Measurements from ENCODE around the gene DISC1. TPM values are rescaled to one million over a fixed set of nuclear protein-coding genes. Genes with fewer than 3 reads are reported as not detected.
A peak's percentile ranks its signal among the peaks of the same experiment; 100 is the strongest.

DISC1 gene
- total RNA-seq, 1 donor from 2014 or later, result 6.1 TPM

- DNase-seq (ENCODE audit: low read depth), result no peak
These were observed 69.1 kb downstream of the DISC1 start for GRCh38 chr1:231695439-231696255.

DNA sequence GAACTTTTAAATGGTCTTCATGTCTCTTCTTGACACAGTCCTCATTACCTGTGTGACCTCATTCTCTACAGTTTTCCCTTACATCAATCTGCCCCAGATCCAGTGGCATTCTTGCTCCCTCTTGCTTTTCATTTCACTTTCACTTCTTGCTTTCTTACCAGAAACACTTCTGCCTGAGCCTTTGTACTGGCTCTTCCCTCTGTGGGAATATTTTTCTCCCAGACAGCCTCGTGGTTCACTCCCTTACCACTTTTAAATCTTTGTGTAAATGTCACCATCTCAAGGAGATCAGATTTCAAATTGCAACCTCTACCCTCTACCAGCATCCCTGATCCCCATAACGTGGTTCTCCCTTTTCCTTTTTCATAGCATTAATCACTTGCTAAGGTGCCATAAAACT is 73.2 kb downstream of the DISC1 start:
- peak; percentile 35 for DNase-seq (ENCODE audit: low read depth)

DNA sequence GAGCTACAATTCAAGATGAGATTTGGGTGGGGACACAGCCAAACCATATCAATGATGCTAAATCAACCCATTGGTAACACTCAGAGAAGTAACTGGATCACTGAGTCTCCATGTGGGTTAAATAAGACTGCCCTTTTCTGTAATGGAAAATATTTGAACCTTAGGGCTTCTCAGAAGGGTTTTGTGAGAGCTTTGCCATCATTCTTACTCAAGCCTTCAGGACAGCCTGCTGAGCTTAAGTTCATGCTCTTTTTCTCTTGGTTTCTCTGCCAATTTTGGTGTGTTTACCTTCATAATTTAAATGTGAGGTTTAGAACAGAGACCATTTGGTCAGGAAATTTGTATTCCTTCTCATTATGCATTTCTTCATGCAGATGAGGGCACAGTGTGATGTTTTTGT is 74.7 kb downstream of the DISC1 start:
- no peak for DNase-seq (ENCODE audit: low read depth)

- no peak for DNase-seq (ENCODE audit: low read depth)
These were observed 75.7 kb downstream of the DISC1 start for GRCh38 chr1:231702331-231702730.

GRCh38 chr1:231702804-231703203 is 76.2 kb downstream of the DISC1 start:
- peak; percentile 78 for DNase-seq (ENCODE audit: low read depth)

DNA sequence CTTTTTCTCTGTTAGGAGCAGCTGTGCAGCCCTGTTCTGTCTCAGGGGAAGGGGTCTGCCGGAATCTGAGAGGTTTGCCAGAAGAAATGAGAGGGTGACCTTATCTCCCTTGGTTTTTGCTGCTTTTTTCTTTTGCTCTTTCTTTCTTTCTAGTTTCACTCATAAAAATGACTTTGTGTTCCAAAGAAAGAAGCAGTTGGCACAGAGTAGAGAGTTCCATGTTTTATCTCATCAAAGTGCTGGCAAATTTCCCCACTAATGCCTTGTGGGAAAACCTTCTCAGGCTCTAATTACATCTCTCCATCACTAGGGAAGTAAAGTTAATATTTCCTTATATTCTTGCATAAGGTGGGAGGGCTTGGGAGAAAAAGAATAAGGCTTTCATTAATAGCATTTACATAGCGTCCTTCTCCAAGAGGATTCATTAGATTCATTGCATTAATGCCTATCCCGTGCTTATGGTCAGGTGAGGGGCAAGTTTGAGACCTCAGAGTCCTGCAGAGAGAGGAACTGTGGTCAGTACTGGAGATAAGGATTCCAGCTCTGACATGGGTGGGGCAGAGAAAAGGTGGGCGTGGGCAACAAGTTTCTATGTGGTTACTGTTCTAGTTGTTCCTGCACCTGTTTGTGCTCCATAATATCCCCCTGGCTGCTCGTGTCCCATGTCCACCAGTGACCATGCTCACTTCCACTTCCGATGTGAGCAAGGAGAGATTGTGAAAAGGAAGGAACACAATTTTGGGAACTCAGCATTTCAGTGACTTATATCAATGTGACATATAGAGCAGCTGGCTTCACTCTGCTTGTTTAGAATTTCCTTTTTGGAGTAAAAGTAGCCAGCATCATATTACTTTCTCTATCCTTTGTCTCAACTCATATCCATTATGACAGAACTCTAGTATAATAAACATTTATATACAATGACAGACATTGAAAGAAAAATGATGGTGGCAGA is 79.5 kb downstream of the DISC1 start:
- no peak for DNase-seq (ENCODE audit: low read depth)

- DNase-seq (ENCODE audit: low read depth), result no peak
These were observed 80.3 kb downstream of the DISC1 start for GRCh38 chr1:231706934-231707333.

DNA sequence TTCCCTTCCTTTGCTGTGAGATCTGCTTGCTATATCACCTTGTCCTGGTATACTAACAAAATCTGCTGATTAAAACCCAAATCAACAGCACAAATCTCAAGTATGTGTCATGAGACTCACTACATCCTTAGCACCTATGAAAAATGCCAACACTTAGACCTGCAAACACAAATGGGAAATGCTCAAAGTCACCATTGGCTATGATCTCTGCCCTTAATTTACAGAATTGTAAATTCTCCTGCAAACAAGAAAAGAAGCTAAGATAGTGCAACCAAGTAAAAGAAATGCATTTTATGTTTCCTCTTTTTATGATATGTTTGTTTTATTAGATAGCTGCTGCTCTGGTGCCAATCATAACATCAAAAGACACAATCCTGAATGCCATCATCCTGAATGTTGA is 80.8 kb downstream of the DISC1 start:
- DNase-seq (ENCODE audit: low read depth), result no peak

GRCh38 chr1:231708394-231708793 is 81.8 kb downstream of the DISC1 start:
- DNase-seq (ENCODE audit: low read depth), result no peak

- DNase-seq (ENCODE audit: low read depth), result no peak
These were observed 87.8 kb downstream of the DISC1 start for GRCh38 chr1:231714440-231714839.

DNA sequence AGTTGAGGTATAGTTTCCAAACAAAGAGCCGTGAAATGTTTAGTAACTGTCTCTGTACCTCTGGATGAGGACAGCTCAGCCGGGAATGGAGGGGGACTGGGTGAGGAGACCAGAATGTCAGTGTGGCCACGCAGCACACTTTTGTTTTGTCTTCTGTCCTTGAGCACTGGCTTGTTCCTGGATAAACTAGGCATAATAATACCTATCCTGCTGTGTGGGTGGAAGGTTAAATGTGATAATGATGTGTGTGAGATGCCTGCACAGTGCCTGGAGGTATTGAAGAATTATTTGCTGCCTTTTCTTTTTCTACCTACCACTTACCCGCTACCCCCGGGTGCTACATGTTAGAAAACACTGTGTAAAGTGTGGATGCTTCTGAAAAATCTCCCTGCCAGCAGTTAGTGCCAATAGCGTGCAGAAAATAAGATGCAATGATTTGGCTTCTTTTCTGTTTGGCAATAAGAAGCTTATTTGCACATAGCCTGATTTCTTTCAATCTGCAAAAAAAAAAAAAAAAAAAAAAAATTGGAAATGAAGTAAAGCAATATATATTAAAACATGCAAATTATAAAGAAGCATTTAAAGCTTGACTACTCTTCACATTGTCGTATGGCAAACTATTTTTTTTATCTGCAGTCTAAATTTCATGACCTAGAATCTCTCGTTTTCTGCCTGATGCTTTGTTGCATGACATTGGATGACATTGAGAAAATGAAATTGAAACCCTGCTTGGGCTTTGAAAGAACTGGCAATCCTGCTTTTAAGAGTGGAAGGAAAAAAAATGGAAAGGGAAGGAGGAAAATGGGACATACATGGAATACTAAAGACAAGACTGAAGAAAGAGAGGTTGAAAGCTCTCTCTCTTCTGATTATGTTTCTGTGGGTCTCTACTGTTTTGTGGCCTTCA is 89.5 kb downstream of the DISC1 start:
- DNase-seq (ENCODE audit: low read depth), result no peak

- no peak for DNase-seq (ENCODE audit: low read depth)
These were observed 90.3 kb downstream of the DISC1 start for GRCh38 chr1:231716879-231717278.

DNA sequence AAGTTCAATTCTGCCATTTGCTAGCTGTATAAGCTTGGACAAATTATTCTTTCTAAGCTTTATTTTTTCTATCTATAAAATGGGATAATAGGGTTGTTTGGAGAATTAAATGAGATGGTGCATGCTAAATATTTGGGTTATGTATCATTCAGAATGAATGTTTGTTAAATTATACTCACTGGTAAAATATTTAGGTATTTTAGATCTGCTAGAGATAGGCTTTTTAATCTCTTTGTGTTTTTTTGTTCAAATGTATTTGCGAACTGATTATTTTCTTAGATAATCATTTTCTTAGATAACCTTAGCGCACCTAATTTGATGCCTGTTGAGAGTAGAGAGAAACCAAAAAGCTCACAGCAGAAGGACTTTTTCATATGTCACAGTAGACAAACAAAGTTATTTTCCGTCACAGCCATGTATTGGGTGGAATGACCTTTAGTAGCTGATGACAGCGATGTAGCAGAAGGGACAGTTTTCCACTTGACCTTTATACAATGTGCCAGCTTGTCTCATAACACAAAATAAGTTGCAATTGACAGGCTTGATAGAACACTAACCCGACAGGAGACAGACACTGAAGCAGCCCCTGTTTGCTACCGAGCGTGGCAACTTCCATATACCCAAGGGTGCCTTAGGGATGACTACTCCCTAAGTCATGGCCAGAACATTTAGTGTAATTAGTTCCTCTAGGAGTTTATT is 93.0 kb downstream of the DISC1 start:
- DNase-seq (ENCODE audit: low read depth), result no peak

- no peak for DNase-seq (ENCODE audit: low read depth)
These were observed 94.2 kb downstream of the DISC1 start for GRCh38 chr1:231720652-231721325.

GRCh38 chr1:231721436-231721835 is 94.8 kb downstream of the DISC1 start:
- DNase-seq (ENCODE audit: low read depth), result no peak

- no peak for DNase-seq (ENCODE audit: low read depth)
These were observed 95.8 kb downstream of the DISC1 start for GRCh38 chr1:231722356-231722755.

DNA sequence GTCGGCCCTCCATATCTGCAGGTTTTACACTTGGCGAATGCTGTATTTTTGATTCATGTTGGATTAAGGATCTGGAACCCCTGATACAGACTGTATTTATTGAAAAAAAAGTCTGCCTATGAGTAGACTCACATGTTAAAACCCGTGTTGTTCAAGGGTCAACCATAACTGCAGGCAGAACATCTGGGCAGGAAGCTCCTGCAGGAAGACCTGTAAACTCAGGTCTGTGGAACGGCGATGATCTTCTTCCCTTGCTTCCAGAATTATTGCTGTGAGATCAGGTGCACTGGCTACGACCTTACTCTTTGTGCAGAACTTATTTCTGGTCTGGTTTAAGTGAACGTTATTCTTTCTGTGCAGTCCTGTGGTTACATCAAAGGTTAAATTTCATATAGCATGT is 96.6 kb downstream of the DISC1 start:
- DNase-seq (ENCODE audit: low read depth), result no peak

DNA sequence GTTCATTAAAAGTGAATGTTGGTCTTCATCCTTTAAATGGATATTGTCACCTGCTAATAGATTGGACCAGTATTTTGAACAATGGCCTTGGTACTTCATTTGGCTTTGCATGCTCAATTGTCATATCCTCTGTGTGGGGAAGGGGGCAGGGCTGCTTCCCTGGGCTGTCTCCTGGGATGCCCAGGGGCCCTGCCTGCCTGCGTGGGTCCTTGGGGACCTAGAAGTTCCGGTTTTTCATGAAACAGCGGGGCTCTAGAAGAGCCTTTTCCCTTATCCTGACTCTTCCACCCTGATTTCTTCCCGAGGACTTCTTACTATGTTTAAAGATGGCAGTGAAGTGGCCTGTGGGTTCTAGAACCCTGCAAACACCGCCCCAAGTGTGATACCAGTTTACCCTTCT is 97.5 kb downstream of the DISC1 start:
- no peak for DNase-seq (ENCODE audit: low read depth)

GRCh38 chr1:231724876-231725647 is 98.5 kb downstream of the DISC1 start:
- peak; percentile 50 for DNase-seq (ENCODE audit: low read depth)

GRCh38 chr1:231727171-231727570 is 100.6 kb downstream of the DISC1 start:
- no peak for DNase-seq (ENCODE audit: low read depth)

All from renal cortical epithelial cell (primary cell).